Smooth muscle cell (in vitro differentiated cells): ENCODE data around the gene FAM153A. TPM values are rescaled to one million over a fixed set of nuclear protein-coding genes. Genes with fewer than 3 reads are reported as not detected.
"Not testable (repeated sequence)": the region's sequence is repeated elsewhere in the genome, so short reads cannot be mapped to it uniquely, and the experiment has no call there.

Experiments used
- DNase-seq: peaks from one replicate; lab custom pipeline; 2025; ENCODE audit not compliant: unreplicated experiment; lab: John Stamatoyannopoulos, UW
- H2AFZ ChIP-seq: fragments of 200-600 bp; sonication (generic); 2 replicates; pipeline ENCODE4 v1.6.0; 2016; ENCODE audit warnings: antibody characterized with exemption, low read depth, mild to moderate bottlenecking
- H3F3A ChIP-seq: fragments of 200-600 bp; sonication (generic); 2 replicates; pipeline ENCODE4 v1.6.0; 2017; ENCODE audit warnings: antibody characterized with exemption, low read depth
- H3K27ac ChIP-seq: fragments of 200-600 bp; sonication (generic); 2 replicates; pipeline ENCODE4 v1.5.1; 2016; ENCODE audit warnings: low read depth, mild to moderate bottlenecking
- H3K27me3 ChIP-seq: fragments of 200-600 bp; sonication (generic); 2 replicates; pipeline ENCODE4 v1.6.1; 2016; ENCODE audit warnings: low read depth, mild to moderate bottlenecking
- H3K36me3 ChIP-seq: fragments of 200-600 bp; sonication (generic); 2 replicates; pipeline ENCODE4 v1.5.1; 2016; ENCODE audit warnings: low read depth
- H3K4me1 ChIP-seq: fragments of 200-600 bp; sonication (generic); 2 replicates; pipeline ENCODE4 v1.5.1; 2016; ENCODE audit warnings: low read depth
- H3K4me2 ChIP-seq: fragments of 200-600 bp; sonication (generic); 2 replicates; pipeline ENCODE4 v1.6.0; 2016; ENCODE audit warnings: mild to moderate bottlenecking
- H3K4me3 ChIP-seq: fragments of 200-600 bp; sonication (generic); 2 replicates; pipeline ENCODE4 v1.5.1; 2016; ENCODE audit warnings: mild to moderate bottlenecking
- H3K79me2 ChIP-seq: fragments of 200-600 bp; sonication (generic); 2 replicates; pipeline ENCODE4 v1.6.0; 2016; ENCODE audit warnings: low read depth, mild to moderate bottlenecking
- H3K9ac ChIP-seq: fragments of 200-600 bp; sonication (generic); 2 replicates; pipeline ENCODE4 v1.6.0; 2016; ENCODE audit warnings: low read depth
- H3K9me3 ChIP-seq: fragments of 200-600 bp; sonication (generic); replicated peaks from 2 replicates; pipeline ENCODE4 v1.5.1; 2016; ENCODE audit warnings: low read depth
- H4K20me1 ChIP-seq: fragments of 200-600 bp; sonication (generic); 2 replicates; pipeline ENCODE4 v1.6.0; 2016; ENCODE audit warnings: low read depth
- WGBS: methylation state at CpG from one replicate; pipeline ENCODE4 v1.1.7; 2016; ENCODE audit warnings: low lambda C conversion rate; 5-methylcytosine and 5-hydroxymethylcytosine counted together
- polyA plus RNA-seq: library from polyadenylated mRNA; unstranded; fragments of >200 nt; fragmentation: Nextera tagmentation; extraction: Ambion mirVana; gene quantifications from 2 replicates; pipeline ENCODE4 v1.2.1, GENCODE V29; 2016
- total RNA-seq: library from RNA; depleted of rRNA; stranded (reverse); fragments of >200 nt; gene quantifications from 2 replicates; pipeline ENCODE4 v1.2.3, GENCODE V29; 2014

Gene FAM153A
- total and polyA plus RNA-seq, 2 experiments from 2014 or later = 0.04 TPM; not detected in 1

- H4K20me1 ChIP-seq, H3K79me2 ChIP-seq, H3K9me3 ChIP-seq, H3K4me1 ChIP-seq, H3K4me2 ChIP-seq, H3F3A ChIP-seq, H3K36me3 ChIP-seq, H3K27ac ChIP-seq, DNase-seq, H3K27me3 ChIP-seq, H3K9ac ChIP-seq, H3K4me3 ChIP-seq, H2AFZ ChIP-seq: not testable (repeated sequence)
- WGBS = 58% methylated on average over 5 of the region's 11 CpGs
Measured at GRCh38 chr5:177809209-177809913, 26.7 kb upstream of the FAM153A start.

GRCh38 chr5:177808420-177808819, 25.7 kb upstream of the FAM153A start:
- WGBS = 93% methylated on average over 4 of the region's 12 CpGs

GRCh38 chr5:177807265-177807664, 24.6 kb upstream of the FAM153A start:
- not testable (repeated sequence) for H2AFZ ChIP-seq, H3K4me1 ChIP-seq, H3F3A ChIP-seq, H3K4me2 ChIP-seq, H3K36me3 ChIP-seq, H3K9me3 ChIP-seq, H4K20me1 ChIP-seq, H3K4me3 ChIP-seq, H3K27ac ChIP-seq, DNase-seq, H3K9ac ChIP-seq, H3K79me2 ChIP-seq, H3K27me3 ChIP-seq
- WGBS = 94% methylated on average over 7 of the region's 18 CpGs

More at GRCh38 chr5:177808420-177808819, 25.7 kb upstream of the FAM153A start:
- not testable (repeated sequence) for H3K4me1 ChIP-seq, H3K27me3 ChIP-seq, DNase-seq, H3K4me3 ChIP-seq, H3K9ac ChIP-seq, H2AFZ ChIP-seq, H4K20me1 ChIP-seq, H3K79me2 ChIP-seq, H3K27ac ChIP-seq, H3K36me3 ChIP-seq, H3K4me2 ChIP-seq, H3K9me3 ChIP-seq, H3F3A ChIP-seq

- H3K9me3 ChIP-seq, H3K27ac ChIP-seq, H2AFZ ChIP-seq, H3F3A ChIP-seq, H3K36me3 ChIP-seq, H3K4me2 ChIP-seq, H3K4me3 ChIP-seq, H3K4me1 ChIP-seq, DNase-seq, H3K27me3 ChIP-seq, H4K20me1 ChIP-seq, H3K79me2 ChIP-seq, H3K9ac ChIP-seq: not testable (repeated sequence)
- WGBS = 77% methylated on average over 5 of the region's 5 CpGs
Measured at GRCh38 chr5:177801427-177801826, 18.7 kb upstream of the FAM153A start.

GRCh38 chr5:177798237-177798840, 15.6 kb upstream of the FAM153A start:
- H3K4me2 ChIP-seq, H3K27ac ChIP-seq, H3K27me3 ChIP-seq, H4K20me1 ChIP-seq, H3K9ac ChIP-seq, H3F3A ChIP-seq, H3K36me3 ChIP-seq, H3K4me3 ChIP-seq, DNase-seq, H3K79me2 ChIP-seq, H3K4me1 ChIP-seq, H2AFZ ChIP-seq, H3K9me3 ChIP-seq: not testable (repeated sequence)
- 93% methylated on average over 7 of the region's 19 CpGs for WGBS

GRCh38 chr5:177793272-177793671, 10.6 kb upstream of the FAM153A start:
- not testable (repeated sequence) for H3K36me3 ChIP-seq, H3K4me3 ChIP-seq, H3K9ac ChIP-seq, H2AFZ ChIP-seq, H3K79me2 ChIP-seq, H4K20me1 ChIP-seq, H3F3A ChIP-seq, H3K4me2 ChIP-seq, H3K27me3 ChIP-seq, H3K27ac ChIP-seq, H3K4me1 ChIP-seq, DNase-seq, H3K9me3 ChIP-seq
- WGBS = 80% methylated on average over 4 of the region's 9 CpGs

GRCh38 chr5:177791649-177792048, 8.9 kb upstream of the FAM153A start:
- not testable (repeated sequence) for H3K36me3 ChIP-seq, DNase-seq, H2AFZ ChIP-seq, H3K79me2 ChIP-seq, H3K4me2 ChIP-seq, H3F3A ChIP-seq, H3K27ac ChIP-seq, H4K20me1 ChIP-seq, H3K27me3 ChIP-seq, H3K9ac ChIP-seq, H3K4me1 ChIP-seq, H3K4me3 ChIP-seq, H3K9me3 ChIP-seq
- 92% methylated on average over 3 of the region's 12 CpGs for WGBS

GRCh38 chr5:177782169-177782568, 530 bp downstream of the FAM153A start:
- not testable (repeated sequence) for H3K9me3 ChIP-seq, H2AFZ ChIP-seq, H3K4me2 ChIP-seq, H4K20me1 ChIP-seq, DNase-seq, H3K36me3 ChIP-seq, H3K9ac ChIP-seq, H3K4me1 ChIP-seq, H3F3A ChIP-seq, H3K27me3 ChIP-seq, H3K79me2 ChIP-seq, H3K27ac ChIP-seq, H3K4me3 ChIP-seq
- WGBS = no CpG with 5 or more reads among the region's 23 CpGs
